MM.1S (cell line): ENCODE measurements around the gene NAT9.

Experiments used
- DNase-seq: peaks from one replicate; pipeline ENCODE4 v3.0.0-alpha.2; 2015
- H2AFZ ChIP-seq: fragments of 300-600 bp; sonication (generic); 2 replicates; pipeline ENCODE4 v1.6.0; 2016; ENCODE audit warnings: antibody characterized with exemption, low read length
- H3F3A ChIP-seq: fragments of 300-600 bp; sonication (generic); 2 replicates; pipeline ENCODE4 v1.6.1; 2016; ENCODE audit warnings: mild to moderate bottlenecking, antibody characterized with exemption, low read length, moderate library complexity, mixed read lengths; ENCODE audit not compliant: insufficient read depth
- H3K27ac ChIP-seq: fragments of 300-600 bp; sonication (generic); 2 replicates; pipeline ENCODE4 v1.5.1; 2016; ENCODE audit warnings: mild to moderate bottlenecking, low read length
- H3K27me3 ChIP-seq: fragments of 300-600 bp; sonication (generic); replicated peaks from 2 replicates; pipeline ENCODE4 v1.6.0; 2016; ENCODE audit warnings: low read length; ENCODE audit not compliant: insufficient read depth
- H3K36me3 ChIP-seq: fragments of 300-600 bp; sonication (generic); replicated peaks from 2 replicates; pipeline ENCODE4 v1.6.1; 2016; ENCODE audit warnings: mild to moderate bottlenecking, low read length, mixed read lengths; ENCODE audit not compliant: insufficient read depth
- H3K4me1 ChIP-seq: fragments of 300-600 bp; sonication (generic); 2 replicates; pipeline ENCODE4 v1.6.1; 2016; ENCODE audit warnings: low read length, mixed read lengths
- H3K4me2 ChIP-seq: fragments of 300-600 bp; sonication (generic); 2 replicates; pipeline ENCODE4 v1.6.0; 2016; ENCODE audit warnings: low read depth, low read length
- H3K4me3 ChIP-seq: fragments of 300-600 bp; sonication (generic); 2 replicates; pipeline ENCODE4 v1.5.1; 2016; ENCODE audit warnings: low read length, mixed read lengths
- H3K79me2 ChIP-seq: fragments of 300-600 bp; sonication (generic); 2 replicates; pipeline ENCODE4 v1.6.1; 2016; ENCODE audit warnings: mixed run types, low read length, mixed read lengths
- H3K9ac ChIP-seq: fragments of 300-600 bp; sonication (generic); 2 replicates; pipeline ENCODE4 v1.6.1; 2016; ENCODE audit warnings: low read length, mixed read lengths
- H3K9me2 ChIP-seq: fragments of 300-600 bp; sonication (generic); replicated peaks from 2 replicates; pipeline ENCODE4 v1.6.1; 2016; ENCODE audit warnings: mild to moderate bottlenecking, low read length, mixed read lengths; ENCODE audit not compliant: insufficient read depth
- H3K9me3 ChIP-seq: fragments of 300-600 bp; sonication (generic); replicated peaks from 2 replicates; pipeline ENCODE4 v1.6.1; 2016; ENCODE audit warnings: mild to moderate bottlenecking, low read length, mixed read lengths; ENCODE audit not compliant: insufficient read depth
- H4K20me1 ChIP-seq: fragments of 300-600 bp; sonication (generic); 2 replicates; pipeline ENCODE4 v1.6.1; 2016; ENCODE audit warnings: mild to moderate bottlenecking, low read length, moderate library complexity, mixed read lengths; ENCODE audit not compliant: insufficient read depth
- EZH2 ChIP-seq: fragments of 300-600 bp; sonication (generic); optimal IDR thresholded peaks from 2 replicates; pipeline ENCODE3; 2017; ENCODE audit warnings: low read depth, mild to moderate bottlenecking, antibody characterized with exemption, low read length, mixed read lengths
- EZH2phosphoT487 ChIP-seq: fragments of 300-600 bp; sonication (generic); IDR thresholded peaks from 2 replicates; pipeline ENCODE4 v1.6.1; 2018; ENCODE audit warnings: antibody characterized with exemption, low read length
- TF ChIP-seq, protein P1 (sequence below): fragments of 300-600 bp; sonication (generic); IDR thresholded peaks from 2 replicates; pipeline ENCODE4 v1.5.1; 2016; ENCODE audit warnings: antibody characterized with exemption, low read length, mixed read lengths

NAT9 gene

DNA sequence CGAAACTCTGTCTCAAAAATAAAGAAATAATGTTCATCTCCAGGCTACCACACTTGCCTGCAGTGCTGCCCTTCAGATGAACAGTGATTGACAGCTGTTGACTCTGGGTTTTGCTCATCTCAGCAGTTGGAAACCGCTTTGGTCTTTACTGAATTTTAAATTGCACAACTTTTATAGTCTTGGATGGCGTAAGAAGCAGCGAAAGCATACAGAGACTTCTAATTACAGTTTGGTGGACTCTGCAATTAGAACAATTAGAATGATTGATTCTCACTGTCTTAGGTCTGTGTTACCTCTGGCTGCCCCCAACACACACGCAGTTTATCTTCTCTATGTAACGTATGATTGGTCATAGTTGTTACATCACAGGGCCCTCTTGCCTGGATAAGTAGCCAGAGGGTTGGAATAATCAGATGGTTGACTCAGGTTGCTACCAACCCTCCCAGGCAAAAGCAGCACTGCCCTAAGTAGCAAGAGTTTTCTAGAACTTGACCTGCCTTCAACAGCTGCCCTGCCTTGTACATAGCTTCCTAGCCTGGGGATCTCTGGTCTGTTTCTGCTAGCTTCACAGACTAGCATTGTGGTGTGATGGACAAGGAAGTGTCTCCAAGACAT, 1.9 kb upstream of the NAT9 start:
- no peak for DNase-seq
- Histone ChIP-seq H3K9ac (no peak overlapping the region), H3K79me2 (peaks cover 71% of the 10 kb centered on the region)

DNA sequence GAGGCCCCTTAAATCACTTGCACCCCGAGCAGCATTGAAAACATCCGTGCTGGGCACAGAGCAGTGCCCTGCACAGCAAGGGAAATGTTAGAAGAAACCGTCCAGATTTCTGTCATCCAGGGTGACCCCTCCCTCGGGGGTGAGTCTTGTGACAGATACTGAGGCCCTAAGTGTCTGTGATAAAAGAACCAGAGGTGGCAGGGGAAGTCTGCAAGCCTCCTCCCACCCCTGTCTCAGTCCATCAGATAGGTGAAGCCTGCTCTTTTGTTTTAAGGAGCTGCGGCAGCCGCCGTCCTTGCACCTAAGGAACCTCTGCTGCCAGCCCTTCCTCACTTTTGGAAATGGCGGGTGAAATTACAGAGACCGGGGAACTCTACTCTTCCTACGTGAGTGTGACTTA, 845 bp upstream of the NAT9 start:
- Histone ChIP-seq H3K9ac (peak overlapping the region; percentile 76; the same call in 1 of the 2 replicates), H4K20me1 (no peaks in the 10 kb centered on the region), H3K9me2 (no peaks in the 10 kb centered on the region), H3K4me3 (peak overlapping the region; percentile 94), H3K27ac (no peak overlapping the region), H3K4me1 (peaks cover 5% of the 10 kb centered on the region), H3K9me3 (no peaks in the 10 kb centered on the region), H3F3A (peaks cover 19% of the 10 kb centered on the region; the same call in 1 of the 2 replicates), H3K4me2 (peak overlapping the region; percentile 99), H3K36me3 (no peaks in the 10 kb centered on the region), H3K79me2 (peaks cover 73% of the 10 kb centered on the region), H2AFZ (0 out of 2 replicates have a peak overlapping the region, but pooled peaks have one; percentile 30), H3K27me3 (no peaks in the 10 kb centered on the region)
- TF ChIP-seq, protein P1, sequence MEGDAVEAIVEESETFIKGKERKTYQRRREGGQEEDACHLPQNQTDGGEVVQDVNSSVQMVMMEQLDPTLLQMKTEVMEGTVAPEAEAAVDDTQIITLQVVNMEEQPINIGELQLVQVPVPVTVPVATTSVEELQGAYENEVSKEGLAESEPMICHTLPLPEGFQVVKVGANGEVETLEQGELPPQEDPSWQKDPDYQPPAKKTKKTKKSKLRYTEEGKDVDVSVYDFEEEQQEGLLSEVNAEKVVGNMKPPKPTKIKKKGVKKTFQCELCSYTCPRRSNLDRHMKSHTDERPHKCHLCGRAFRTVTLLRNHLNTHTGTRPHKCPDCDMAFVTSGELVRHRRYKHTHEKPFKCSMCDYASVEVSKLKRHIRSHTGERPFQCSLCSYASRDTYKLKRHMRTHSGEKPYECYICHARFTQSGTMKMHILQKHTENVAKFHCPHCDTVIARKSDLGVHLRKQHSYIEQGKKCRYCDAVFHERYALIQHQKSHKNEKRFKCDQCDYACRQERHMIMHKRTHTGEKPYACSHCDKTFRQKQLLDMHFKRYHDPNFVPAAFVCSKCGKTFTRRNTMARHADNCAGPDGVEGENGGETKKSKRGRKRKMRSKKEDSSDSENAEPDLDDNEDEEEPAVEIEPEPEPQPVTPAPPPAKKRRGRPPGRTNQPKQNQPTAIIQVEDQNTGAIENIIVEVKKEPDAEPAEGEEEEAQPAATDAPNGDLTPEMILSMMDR = no peak
- TF ChIP-seq EZH2phosphoT487 = no peak
- TF ChIP-seq EZH2 = no peak
- DNase-seq = no peak

More for the DNA sequence above, 1.9 kb upstream of the NAT9 start:
- H2AFZ ChIP-seq = no peak overlapping the region
- no peaks in the 10 kb centered on the region for H3K9me2 ChIP-seq
- no peaks in the 10 kb centered on the region for H3K36me3 ChIP-seq
- H3K27ac ChIP-seq = no peak overlapping the region
- TF ChIP-seq, protein P1 = no peak
- TF ChIP-seq EZH2phosphoT487 (no peak), EZH2 (no peak)
- H3F3A ChIP-seq = peaks cover 9% of the 10 kb centered on the region; the same call in 1 of the 2 replicates
- no peak overlapping the region for H3K4me3 ChIP-seq
- no peaks in the 10 kb centered on the region for H3K27me3 ChIP-seq
- H3K9me3 ChIP-seq = no peaks in the 10 kb centered on the region
- peaks cover 5% of the 10 kb centered on the region for H3K4me1 ChIP-seq
- H4K20me1 ChIP-seq = no peaks in the 10 kb centered on the region
- H3K4me2 ChIP-seq = no peak overlapping the region

DNA sequence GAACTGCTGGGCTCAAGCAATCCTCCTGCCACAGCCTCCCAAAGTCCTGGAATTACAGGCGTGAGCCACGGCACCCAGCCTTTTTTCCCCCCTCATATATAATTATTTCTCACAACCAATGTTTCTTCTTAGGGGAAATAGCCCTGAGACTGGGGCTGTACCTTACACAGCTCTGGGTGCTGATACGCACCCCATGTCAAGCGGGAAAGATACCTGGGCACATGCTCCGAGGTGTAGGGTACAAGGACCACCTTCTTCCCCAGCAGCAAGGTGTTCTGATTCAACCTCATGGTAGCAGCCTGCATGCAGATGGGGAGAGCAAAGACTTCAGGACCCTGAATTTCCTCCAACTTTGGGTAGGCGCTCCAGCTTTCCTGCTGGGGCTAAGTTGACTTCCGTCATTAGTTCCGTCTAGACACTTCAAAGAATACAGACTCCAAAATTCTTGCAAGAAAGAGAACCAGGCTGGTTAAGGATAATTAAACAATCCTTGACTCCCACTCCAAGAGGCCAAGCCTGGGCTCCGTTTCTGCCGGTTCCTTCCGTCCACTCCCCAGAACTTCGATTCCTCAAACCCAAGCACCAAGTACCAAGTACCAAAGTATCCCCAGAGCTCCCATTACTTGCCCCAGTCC, 619 bp downstream of the NAT9 start:
- Histone ChIP-seq H3K27ac (no peak overlapping the region), H3K79me2 (peaks cover 83% of the 10 kb centered on the region), H3K9me3 (no peaks in the 10 kb centered on the region), H3K4me2 (peak overlapping the region; percentile 89), H3K36me3 (no peaks in the 10 kb centered on the region), H3K27me3 (no peaks in the 10 kb centered on the region), H4K20me1 (no peaks in the 10 kb centered on the region), H3K4me3 (peak overlapping the region; percentile 94), H3F3A (peaks cover 28% of the 10 kb centered on the region; the same call in 1 of the 2 replicates), H2AFZ (peak overlapping the region; percentile 67), H3K9ac (peak overlapping the region; percentile 76), H3K9me2 (no peaks in the 10 kb centered on the region), H3K4me1 (peaks cover 5% of the 10 kb centered on the region)
- no peak for DNase-seq
- TF ChIP-seq EZH2 = no peak
- TF ChIP-seq EZH2phosphoT487 = no peak
- TF ChIP-seq, protein P1 = no peak
